Activated CD4-positive, alpha-beta T cell treated with anti-CD3 and anti-CD28 coated beads, Interleukin-2, amount 50 U/mL, for 1 hour (primary cell): ENCODE measurements around the gene COL6A3.

Experiments
- DNase-seq: peaks from one replicate; pipeline ENCODE4 v3.0.0-alpha.2; 2020

Gene COL6A3

GRCh38 chr2:237441605-237442274 lies 27.8 kb upstream of the COL6A3 start:
- DNase-seq: no peak

DNA sequence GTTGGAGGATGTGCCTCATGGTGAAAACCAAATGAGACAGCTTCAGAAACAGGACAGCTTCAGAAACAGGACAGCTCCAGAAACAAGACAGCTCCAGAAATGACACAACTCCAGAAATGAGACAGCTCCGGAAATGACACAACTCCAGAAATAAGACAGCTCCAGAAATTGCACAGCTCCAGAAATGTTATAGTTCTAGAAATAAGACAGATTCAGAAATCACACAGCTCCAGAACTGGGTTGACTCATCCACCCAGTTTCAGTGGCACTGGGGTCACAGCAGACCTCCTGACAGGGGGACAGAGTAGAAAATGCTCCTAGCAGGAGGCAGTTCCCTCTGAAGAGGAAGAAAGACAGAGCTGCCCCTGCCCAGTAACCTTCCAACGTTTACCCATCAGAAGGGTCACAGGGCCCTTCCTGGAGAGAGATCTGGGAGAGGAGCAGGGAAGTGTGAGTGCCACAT lies 26.9 kb upstream of the COL6A3 start:
- no peak for DNase-seq

DNA sequence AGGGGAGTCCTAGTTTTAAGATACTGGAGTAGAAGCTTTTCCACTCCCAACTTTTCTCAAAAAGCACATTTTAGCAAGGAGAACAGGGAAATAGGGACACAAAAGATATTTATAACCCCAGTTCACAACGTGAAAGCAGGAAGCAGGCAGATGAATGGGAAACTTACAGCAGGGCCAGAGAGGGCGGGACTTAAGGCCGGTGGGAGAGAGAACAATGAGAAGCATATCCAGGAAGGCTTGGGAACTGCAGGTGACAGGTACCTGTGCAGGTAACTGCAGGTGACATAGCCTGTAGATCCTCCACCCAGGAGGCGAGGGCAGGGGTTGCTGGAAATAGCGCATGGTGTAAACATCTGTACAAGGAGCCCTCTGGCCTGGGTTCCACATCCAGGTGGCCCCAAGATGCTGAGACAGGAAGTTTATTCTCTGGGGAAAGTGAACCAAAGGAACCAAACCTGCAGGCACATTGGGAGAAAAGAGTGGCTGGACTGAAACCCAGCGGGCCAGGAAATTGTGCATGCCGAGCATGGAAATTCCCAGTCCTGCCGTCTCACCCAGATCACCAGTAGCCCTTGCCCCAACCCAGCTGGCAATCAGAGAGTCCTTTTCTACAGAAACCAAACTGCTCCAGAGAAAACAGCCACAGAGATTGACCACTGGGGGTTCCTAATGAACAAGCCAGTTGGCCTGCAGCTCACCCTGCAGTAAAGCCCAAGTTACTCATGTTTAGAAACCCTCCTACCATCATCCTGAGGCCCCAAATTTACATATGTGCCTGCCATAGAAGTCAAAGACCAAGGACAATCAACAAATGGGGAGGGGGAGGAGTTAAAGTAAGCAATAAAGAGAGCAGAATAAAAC lies 24.3 kb upstream of the COL6A3 start:
- no peak for DNase-seq

DNA sequence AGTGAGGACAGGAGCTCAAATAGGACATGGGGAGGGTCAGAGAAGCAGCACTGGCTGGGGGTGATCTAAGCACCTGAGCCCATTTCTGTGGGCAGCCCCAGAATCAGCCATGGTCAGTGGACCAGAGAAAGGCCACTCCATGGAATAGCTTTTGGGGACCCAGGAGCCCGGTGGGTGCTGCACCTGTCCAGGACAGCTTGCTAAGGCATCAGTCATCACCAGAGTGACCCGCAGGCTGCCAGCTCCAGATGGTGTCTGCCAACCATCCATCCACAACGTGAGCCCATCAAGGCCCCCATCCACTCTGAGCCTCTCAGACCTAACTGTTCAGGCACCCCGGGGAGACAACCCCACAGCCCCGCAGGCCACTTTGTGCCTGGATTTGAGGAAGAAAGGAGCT lies 23.6 kb upstream of the COL6A3 start:
- DNase-seq: no peak

- no peak for DNase-seq
Measured at GRCh38 chr2:237435844-237436587, 22.1 kb upstream of the COL6A3 start.

DNA sequence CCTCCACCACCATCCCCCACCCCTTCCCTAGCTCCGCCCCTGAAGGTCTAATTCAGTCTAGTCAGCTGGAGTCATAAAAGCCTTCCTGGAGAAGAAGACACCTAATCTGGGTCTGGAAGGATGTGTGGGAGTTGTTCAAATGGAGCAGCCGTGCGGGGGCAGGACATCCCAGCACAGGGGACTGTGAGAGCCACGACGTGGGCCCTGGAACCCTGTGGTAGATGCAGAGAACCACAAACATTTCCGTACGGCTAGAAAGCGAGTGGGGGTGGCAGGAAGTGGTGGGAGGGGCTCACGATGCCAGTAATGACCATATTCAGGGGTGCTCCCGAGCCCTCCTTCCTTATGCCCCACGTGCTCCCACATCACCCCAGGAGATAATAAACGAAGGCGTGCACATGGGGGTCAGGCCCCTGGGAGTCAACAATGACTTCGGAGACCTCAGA lies 20.9 kb upstream of the COL6A3 start:
- DNase-seq: peak; percentile 63

DNA sequence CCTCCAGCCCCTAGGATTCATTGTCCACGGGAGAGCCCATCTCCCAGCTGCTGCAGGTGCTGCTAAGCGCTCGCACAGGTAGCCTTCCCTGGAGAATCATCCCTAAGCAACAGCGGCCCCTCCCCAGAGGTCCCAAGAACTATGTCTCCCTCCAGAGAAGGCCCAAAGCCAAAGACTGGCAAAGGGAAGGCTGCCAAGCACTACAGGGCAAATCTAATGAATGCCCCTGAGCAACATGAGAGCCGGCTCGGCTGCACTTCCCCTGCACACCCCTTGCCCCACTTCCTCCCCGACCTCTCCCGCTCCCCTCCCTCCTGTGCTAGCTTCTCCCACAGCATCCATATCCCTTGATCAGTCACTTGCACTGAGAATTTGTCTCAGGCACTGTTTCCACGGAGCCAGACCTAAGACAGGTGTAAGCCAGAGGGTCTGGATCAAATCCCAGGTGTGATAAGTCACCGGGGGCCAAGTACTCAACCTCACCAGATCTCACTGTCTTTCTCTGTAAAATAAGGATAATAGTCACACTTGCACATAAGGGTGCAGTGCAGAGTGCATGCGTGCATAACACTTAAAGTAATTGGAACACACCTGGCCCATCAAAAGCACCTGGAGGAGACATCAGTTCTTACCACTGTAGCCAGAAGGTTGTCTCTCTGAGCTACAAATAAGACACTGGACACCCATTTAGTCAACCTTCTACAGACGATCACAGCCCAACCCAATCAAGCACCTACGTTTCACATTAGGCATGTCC lies 20.1 kb upstream of the COL6A3 start:
- no peak for DNase-seq

DNA sequence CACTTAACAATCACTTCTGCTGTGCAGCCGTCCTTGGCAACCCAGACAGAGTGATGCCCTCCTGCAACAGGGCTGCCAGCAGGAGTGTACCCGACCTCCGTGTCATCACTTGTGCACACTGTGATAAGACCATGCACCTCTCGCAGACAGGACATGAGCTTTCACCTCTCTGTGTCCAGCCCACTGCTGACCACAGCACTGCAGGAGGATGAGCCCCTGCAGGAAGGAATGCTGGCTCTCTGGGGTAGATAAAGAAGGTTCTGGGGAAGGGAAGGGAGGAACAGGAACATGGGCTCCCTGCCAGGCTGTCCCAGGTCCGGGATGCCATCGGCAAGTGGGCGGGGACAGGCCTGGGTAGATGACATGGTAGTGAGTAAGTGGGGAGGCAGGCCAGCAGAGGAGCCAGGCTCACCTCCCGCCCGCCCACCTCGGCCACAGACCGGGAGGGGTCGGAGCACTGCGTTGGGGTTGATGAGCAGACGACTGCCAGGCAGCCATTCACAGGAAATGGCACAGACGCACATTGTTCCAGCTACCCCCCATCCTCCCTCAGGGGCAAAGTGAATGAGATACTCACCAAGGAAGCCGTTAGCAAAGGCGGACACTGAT lies 18.6 kb upstream of the COL6A3 start:
- peak; percentile 75 for DNase-seq

- no peak for DNase-seq
Measured at GRCh38 chr2:237431837-237432236, 17.9 kb upstream of the COL6A3 start.

DNA sequence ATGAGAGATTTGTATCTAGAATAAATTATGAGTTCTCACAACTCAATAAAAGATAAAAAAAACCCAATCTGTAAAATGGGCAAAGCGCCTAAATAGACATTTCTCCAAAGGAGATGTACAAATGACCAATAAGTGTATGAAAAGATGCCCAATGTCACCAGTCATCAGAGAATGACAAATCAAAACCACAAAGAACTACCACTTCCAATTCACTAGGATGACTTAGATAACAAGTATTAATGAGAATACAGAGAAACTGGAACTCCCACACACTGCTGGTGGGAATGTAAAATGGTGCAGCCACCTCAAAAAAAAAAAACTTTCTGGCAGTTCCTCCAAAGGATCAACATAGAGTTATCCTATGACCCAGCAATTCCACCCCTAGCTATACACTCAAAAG lies 17.4 kb upstream of the COL6A3 start:
- no peak for DNase-seq

DNA sequence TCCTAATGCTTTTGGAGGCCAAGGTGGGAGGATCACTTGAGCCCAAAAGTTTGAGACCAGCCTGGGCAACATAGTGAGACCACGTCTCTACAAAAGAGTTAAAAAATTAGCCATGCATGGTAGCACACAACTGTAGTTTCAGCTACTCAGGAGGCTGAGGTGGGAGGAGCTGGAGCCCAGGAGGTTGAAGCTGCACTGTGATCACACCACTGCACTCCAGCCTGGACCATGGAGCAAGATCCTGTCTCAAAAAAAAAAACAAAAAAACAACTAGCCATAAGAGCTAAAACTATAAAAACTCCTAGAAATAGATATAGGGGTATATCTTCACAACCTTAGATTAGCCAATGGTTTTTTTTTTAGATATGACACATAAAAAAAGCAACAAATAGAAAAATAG lies 16.9 kb upstream of the COL6A3 start:
- no peak for DNase-seq

GRCh38 chr2:237429753-237430152 lies 15.8 kb upstream of the COL6A3 start:
- DNase-seq: peak; percentile 22

DNA sequence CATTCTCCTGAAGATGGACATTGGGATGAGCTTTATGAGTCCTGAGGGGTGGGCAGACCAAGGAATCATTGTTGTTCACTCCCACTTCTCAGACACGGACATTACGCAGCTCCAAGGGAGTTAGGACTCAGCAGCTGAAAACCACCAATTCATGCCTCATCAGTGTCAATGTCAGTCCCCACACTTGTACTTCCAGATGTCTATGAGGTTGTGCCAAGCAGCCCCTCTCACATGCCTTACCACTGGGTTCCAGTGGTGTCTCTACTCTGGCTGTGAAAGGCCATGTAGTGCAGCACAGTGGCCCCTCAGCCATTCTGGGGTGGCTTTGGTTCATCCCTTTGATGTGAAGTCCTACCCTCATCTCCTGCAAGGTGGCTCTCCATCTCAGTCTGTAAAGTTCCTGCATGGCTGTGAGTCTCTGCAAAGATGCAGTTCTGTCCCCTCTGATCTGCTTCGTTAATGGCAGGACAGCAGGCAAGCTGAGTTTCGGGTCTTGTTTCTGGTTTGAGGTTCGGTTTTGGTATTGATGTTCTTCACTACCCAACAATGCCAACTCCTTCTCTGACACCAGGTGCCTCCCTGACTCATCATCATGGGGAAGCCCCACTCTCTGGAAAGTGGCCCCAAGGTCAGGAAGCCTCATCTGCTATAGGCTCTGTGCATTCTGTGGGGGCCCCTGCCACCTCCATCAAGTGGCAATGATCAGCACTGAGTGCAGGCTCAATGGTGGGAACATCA lies 14.0 kb upstream of the COL6A3 start:
- peak; percentile 38 for DNase-seq

DNA sequence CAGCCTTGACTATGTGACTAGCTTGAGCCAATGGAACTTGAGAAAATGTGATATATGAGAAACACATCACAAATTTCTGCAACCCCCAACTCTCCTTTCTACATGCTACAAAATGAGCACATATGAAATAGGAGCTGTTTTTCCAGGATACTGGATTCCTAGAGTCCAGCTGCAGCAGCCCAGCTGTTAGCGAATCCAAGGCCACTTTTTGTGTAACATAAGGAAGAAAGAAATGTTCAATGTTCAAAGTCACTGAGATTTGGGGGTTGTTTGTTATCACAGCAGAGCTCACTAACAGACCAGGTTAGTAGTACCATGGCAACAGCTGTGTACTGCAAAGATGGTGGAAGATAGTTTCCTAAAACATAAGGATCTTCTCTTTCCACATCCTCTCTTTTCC lies 12.6 kb upstream of the COL6A3 start:
- DNase-seq: no peak

GRCh38 chr2:237425320-237425719 lies 11.4 kb upstream of the COL6A3 start:
- no peak for DNase-seq

GRCh38 chr2:237424544-237424943 lies 10.6 kb upstream of the COL6A3 start:
- DNase-seq: no peak

GRCh38 chr2:237423891-237424290 lies 9.9 kb upstream of the COL6A3 start:
- DNase-seq: no peak

GRCh38 chr2:237422309-237422708 lies 8.3 kb upstream of the COL6A3 start:
- no peak for DNase-seq

- DNase-seq: peak; percentile 81
Measured at GRCh38 chr2:237421542-237422116, 7.7 kb upstream of the COL6A3 start.

DNA sequence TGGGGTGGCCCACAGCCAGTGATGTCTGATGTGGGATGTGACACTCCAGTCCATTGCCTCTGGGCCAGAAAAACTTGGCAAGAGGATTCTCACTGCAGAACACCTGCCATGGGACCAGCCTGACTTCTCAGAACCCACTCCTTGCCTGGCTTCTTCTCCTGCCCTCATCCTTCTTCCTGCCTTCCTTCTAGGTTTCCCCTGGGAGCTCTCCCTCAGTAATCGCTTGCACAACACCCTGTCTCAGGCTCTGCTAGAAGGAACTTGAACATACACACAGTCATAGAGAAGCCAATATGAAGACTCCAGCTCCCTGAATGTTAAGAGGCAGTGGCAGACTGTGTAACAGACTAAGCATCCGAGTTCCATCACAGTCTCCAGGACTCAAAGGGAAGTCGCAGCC lies 4.3 kb upstream of the COL6A3 start:
- DNase-seq: no peak
